Stimulated activated CD4-positive, alpha-beta T cell treated with anti-CD3 and anti-CD28 coated beads, TNF-alpha, amount 100 ng/mL, for 4 hours (primary cell): Measurements from ENCODE around the gene MANBA.

Source experiments
- DNase-seq, 3 experiments: peaks; one replicate each; pipeline ENCODE4 v3.0.0-alpha.2; 2020; ENCODE audit warnings: low read depth in 3 of 3

The MANBA gene

DNA sequence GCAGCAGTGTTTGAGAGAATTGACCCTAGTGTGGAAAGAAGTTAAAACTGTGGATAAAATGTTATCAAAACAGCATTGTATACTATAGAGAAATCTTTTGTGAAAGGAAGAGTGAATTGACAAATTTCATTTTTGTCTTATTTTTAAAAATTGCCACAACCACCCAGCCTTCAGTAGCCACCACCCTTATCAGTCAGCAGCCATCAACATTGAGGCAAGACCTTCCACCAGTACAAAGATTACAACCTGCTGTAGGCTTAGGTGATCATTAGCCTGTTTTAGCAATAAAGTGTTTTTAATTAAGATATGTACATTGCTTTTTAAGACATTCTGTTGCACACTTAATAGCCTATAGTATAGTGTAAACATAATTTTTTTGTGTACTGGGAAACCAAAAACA lies 168.5 kb downstream of the MANBA start:
- no peak for DNase-seq

DNA sequence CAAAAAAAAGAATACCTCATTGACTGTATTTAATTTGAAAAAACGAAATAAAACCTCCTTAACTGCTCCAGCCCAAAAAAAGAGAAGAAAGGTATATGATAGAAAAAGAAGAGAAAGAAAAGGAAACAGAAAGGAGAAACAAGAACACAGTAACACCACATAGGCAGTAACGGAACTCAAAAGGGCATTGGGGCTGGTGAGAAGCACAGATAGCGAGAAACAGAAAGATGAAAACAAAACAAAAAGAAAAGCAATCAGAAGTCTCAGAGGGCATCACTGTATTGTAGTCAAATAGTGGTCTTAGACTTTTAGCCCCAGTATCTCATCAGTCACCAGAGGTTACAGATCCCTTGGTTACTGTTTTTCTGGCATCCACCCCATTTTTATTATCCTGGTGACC lies 171.0 kb downstream of the MANBA start:
- DNase-seq, result no peak

DNA sequence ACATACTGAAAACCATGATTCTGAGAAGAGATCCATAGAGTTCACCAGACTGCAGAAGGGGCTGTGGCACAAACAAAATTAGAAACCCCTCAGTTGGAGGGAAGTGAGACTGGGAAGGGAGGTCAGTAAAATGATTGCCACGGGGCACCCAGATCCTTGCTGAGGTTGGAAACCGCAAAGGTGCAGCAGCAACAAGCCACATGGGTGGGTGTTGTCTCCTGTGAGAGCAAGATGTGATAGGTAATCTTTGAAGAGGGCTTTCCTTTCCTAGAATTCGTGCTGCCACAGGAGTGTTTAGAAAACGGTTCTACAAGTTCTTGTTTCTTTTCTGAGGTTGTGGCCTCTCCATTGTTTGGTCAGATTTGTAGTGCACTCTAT lies 174.1 kb downstream of the MANBA start:
- no peak for DNase-seq

DNA sequence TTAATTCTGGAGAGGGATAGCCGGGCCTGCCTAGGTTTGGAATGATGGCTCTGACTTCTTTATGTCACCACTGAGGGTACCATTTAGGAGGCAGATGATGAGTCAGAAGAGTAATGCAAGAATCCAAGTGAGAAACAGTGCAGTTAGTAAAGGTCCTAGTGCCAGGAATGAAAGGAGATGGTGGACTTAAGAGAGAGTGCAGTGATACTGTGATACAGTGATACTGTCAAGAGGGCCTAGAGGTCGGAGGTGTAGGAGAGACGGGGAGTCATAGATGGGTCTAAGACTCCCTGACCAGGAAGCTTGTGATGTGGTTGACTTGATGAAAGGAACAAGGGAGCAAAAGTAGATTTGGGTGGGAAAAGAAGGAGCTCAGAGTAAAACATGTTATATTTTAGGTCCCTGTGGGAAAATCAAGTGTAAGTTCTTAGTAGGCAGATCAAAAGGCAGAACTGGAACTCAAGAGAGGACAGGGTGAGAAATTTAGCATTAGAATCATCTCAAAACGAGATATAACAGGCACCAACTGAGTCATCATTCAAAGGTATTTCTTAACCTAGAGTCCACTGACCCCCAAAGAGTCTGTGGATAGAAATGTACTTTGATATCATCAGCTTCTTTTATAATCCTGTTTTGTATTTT lies 174.6 kb downstream of the MANBA start:
- no peak for DNase-seq

DNA sequence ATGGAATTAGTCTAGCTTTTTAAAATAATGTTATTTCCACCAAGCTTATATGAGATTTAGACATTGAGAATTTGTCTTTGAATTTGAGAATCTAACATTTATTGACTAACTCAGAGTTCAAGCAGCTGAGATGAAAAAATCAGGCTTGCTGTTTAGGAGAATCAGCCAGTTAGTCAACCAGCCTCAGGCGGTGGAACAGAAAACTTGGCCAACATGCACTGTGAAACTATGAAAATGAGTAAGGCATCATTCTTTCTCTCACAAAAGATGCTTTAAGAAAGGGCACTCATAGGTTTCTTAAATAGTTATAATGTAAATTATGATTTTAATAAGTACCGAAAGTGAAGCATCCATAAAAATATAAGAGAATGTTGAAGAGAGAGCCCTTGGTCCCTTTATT lies 175.4 kb downstream of the MANBA start:
- DNase-seq, result no peak

DNA sequence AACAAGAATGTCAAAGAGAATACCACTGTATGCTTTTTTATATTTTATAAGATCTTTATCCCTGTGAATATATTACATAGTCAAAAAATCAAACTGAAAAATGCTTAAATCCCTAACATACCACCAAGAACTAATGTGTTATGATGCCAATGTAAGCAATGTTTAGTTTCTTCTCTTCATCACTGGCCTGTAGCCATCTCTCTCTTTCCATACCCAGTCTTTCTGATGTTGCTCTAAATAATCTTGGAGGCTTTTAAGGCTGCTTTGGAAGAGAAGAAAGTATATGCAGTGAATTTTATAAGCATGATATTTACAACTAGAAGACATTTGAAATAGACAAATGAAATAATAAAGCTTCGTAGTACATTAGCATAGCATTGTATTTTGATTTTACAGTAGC lies 176.7 kb downstream of the MANBA start:
- DNase-seq, result no peak
